GM23338 (cell line): ENCODE data around the gene M6PR. TPM values are rescaled to one million over a fixed set of nuclear protein-coding genes. Genes with fewer than 3 reads are reported as not detected.

ENCODE experiments used
- ATAC-seq: fragments of 200-7000 bp; cut with Tn5 transposase; 3 replicates; pipeline ENCODE4 v1.9.1; 2020
- DNase-seq: peaks from one replicate; pipeline ENCODE4 v3.0.0-alpha.2; 2015; ENCODE audit warnings: low spot score
- H2AFZ ChIP-seq: fragments of 200-600 bp; sonication (generic); 2 replicates; pipeline ENCODE4 v1.8.0; 2016; ENCODE audit warnings: antibody characterized with exemption, mild to moderate bottlenecking, moderate library complexity
- H3F3A ChIP-seq: fragments of 200-600 bp; sonication (generic); replicated peaks from 2 replicates; pipeline ENCODE4 v1.8.0; 2017; ENCODE audit warnings: antibody characterized with exemption, mixed run types, low read depth
- H3K27ac ChIP-seq: fragments of 200-600 bp; sonication (generic); 2 replicates; pipeline ENCODE4 v1.6.1; 2016; ENCODE audit warnings: low read depth
- H3K27me3 ChIP-seq: fragments of 200-600 bp; sonication (generic); 2 replicates; pipeline ENCODE4 v1.8.0; 2016; ENCODE audit warnings: mild to moderate bottlenecking, mixed run types, moderate library complexity; ENCODE audit not compliant: insufficient read depth
- H3K36me3 ChIP-seq: fragments of 200-600 bp; sonication (generic); 2 replicates; pipeline ENCODE4 v1.8.0; 2016; ENCODE audit warnings: mild to moderate bottlenecking; ENCODE audit not compliant: insufficient read depth
- H3K4me1 ChIP-seq: fragments of 200-600 bp; sonication (generic); 2 replicates; pipeline ENCODE4 v1.8.0; 2016; ENCODE audit warnings: mild to moderate bottlenecking, moderate library complexity; ENCODE audit not compliant: insufficient read depth
- H3K4me2 ChIP-seq: fragments of 200-600 bp; sonication (generic); 2 replicates; pipeline ENCODE4 v1.7.1; 2017; ENCODE audit warnings: mixed run types
- H3K4me3 ChIP-seq: fragments of 200-600 bp; sonication (generic); 2 replicates; pipeline ENCODE4 v1.6.1; 2016; ENCODE audit warnings: mixed run types
- H3K79me2 ChIP-seq: fragments of 200-600 bp; sonication (generic); replicated peaks from 2 replicates; pipeline ENCODE4 v1.8.0; 2017; ENCODE audit warnings: mild to moderate bottlenecking; ENCODE audit not compliant: insufficient read depth
- H3K9me2 ChIP-seq: fragments of 200-600 bp; sonication (generic); 2 replicates; pipeline ENCODE4 v1.8.0; 2017; ENCODE audit not compliant: insufficient read depth
- H4K20me1 ChIP-seq: fragments of 200-600 bp; sonication (generic); replicated peaks from 2 replicates; pipeline ENCODE4 v1.8.0; 2017; ENCODE audit warnings: mild to moderate bottlenecking; ENCODE audit not compliant: insufficient read depth
- H3K27ac Mint-ChIP-seq: 2 replicates; pipeline ENCODE4 v1.8.0; 2020; ENCODE audit warnings: inconsistent platforms, mild to moderate bottlenecking, moderate library complexity, mixed read lengths
- H3K27me3 Mint-ChIP-seq: 3 replicates; pipeline ENCODE4 v1.8.0; 2022; ENCODE audit warnings: low read depth, mild to moderate bottlenecking, moderate library complexity, mixed read lengths, inconsistent platforms; ENCODE audit not compliant: insufficient read depth, poor library complexity
- H3K36me3 Mint-ChIP-seq: 3 replicates; pipeline ENCODE4 v1.8.0; 2021; ENCODE audit warnings: low read depth, mild to moderate bottlenecking, inconsistent platforms, moderate library complexity, mixed read lengths
- H3K4me1 Mint-ChIP-seq: 3 replicates; pipeline ENCODE4 v1.8.0; 2020; ENCODE audit warnings: mild to moderate bottlenecking, inconsistent platforms, mixed read lengths
- H3K4me3 Mint-ChIP-seq: 3 replicates; pipeline ENCODE4 v1.8.0; 2021; ENCODE audit warnings: moderate library complexity, mild to moderate bottlenecking, inconsistent platforms, mixed read lengths
- H3K9me3 Mint-ChIP-seq: 3 replicates; pipeline ENCODE4 v1.8.0; 2020; ENCODE audit warnings: moderate library complexity, mild to moderate bottlenecking, inconsistent platforms, mixed read lengths
- CREB1 ChIP-seq: fragments of 250-450 bp; sonication (Bioruptor Pico); IDR thresholded peaks from 2 replicates; pipeline ENCODE4 v1.5.0; 2020; ENCODE audit warnings: low read depth, mild to moderate bottlenecking, moderate library complexity
- EZH2 ChIP-seq: fragments of 200-600 bp; sonication (generic); IDR thresholded peaks from one replicate; pipeline ENCODE4 v1.8.0; 2017; ENCODE audit warnings: antibody characterized with exemption, mild to moderate bottlenecking, low read depth; ENCODE audit not compliant: unreplicated experiment
- JUNB ChIP-seq: IDR thresholded peaks from one replicate; pipeline ENCODE4 v1.6.1; 2016; ENCODE audit warnings: antibody characterized with exemption; ENCODE audit not compliant: unreplicated experiment
- POLR2AphosphoS5 ChIP-seq: IDR thresholded peaks from 2 replicates; pipeline ENCODE4 v1.6.1; 2016; ENCODE audit warnings: antibody characterized with exemption, low read depth
- STAT1 ChIP-seq: IDR thresholded peaks from one replicate; pipeline ENCODE4 v1.6.1; 2016; ENCODE audit warnings: antibody characterized with exemption; ENCODE audit not compliant: unreplicated experiment
- ZNF331 ChIP-seq: fragments of 250-450 bp; sonication (Bioruptor Pico); IDR thresholded peaks from 2 replicates; pipeline ENCODE4 v1.5.0; 2020; ENCODE audit warnings: low read depth, mild to moderate bottlenecking, moderate library complexity
- polyA plus RNA-seq: library from polyadenylated mRNA; unstranded; fragments of >200 nt; fragmentation: Nextera tagmentation; extraction: Ambion mirVana; gene quantifications from 2 replicates; pipeline ENCODE4 v1.2.1, GENCODE V29; 2016
- total RNA-seq: library from RNA; depleted of rRNA; stranded (reverse); fragments of >200 nt; shearing (Covaris generic); gene quantifications from 2 replicates; pipeline ENCODE4 v1.2.3, GENCODE V29; 2014
- TF ChIP-seq, protein P1 (sequence below): fragments of 250-450 bp; sonication (Bioruptor Pico); IDR thresholded peaks from 2 replicates; pipeline ENCODE4 v1.5.0; 2020; ENCODE audit warnings: mild to moderate bottlenecking, moderate library complexity
- TF ChIP-seq, protein P2 (sequence below): IDR thresholded peaks from 2 replicates; pipeline ENCODE4 v1.6.1; 2016; ENCODE audit warnings: antibody characterized with exemption
- TF ChIP-seq, protein P3 (sequence below), 2 experiments: fragments of 200-600 bp in 1 of 2; sonication (generic) in 1 of 2; conservative IDR thresholded peaks; 2 replicates each; pipeline versions ENCODE4 v1.5.1 to v1.6.1; 2016 to 2017; ENCODE audit warnings: antibody characterized with exemption in 2 of 2, low read depth in 2 of 2, mild to moderate bottlenecking in 2 of 2, moderate library complexity in 1 of 2

M6PR gene
- total and polyA plus RNA-seq, 2 experiments from 2014 or later, result 103 to 147 TPM

- Mint-ChIP-seq H3K4me1 (peaks cover 12% of the 10 kb centered on the region), H3K9me3 (peaks cover 50% of the 10 kb centered on the region), H3K4me3 (no peak overlapping the region)
Observed at GRCh38 chr12:8951744-8952143, 2.3 kb upstream of the M6PR start.

GRCh38 chr12:8950702-8951478 lies 1.4 kb upstream of the M6PR start:
- peaks cover 11% of the 10 kb centered on the region for H3F3A ChIP-seq
- H3K36me3 Mint-ChIP-seq, result peaks cover 51% of the 10 kb centered on the region
- peaks cover 39% of the 10 kb centered on the region for H3K79me2 ChIP-seq
- H3K4me2 ChIP-seq, result peak overlapping the region; percentile 95
- peaks cover 23% of the 10 kb centered on the region; the same call in 1 of the 2 replicates for H3K36me3 ChIP-seq
- peaks cover 12% of the 10 kb centered on the region; the same call in 1 of the 2 replicates for H3K4me1 ChIP-seq
- peaks cover 3% of the 10 kb centered on the region for H3K27me3 Mint-ChIP-seq
- peak overlapping the region; percentile 86; the same call in 1 of the 2 replicates for H2AFZ ChIP-seq
- H3K27me3 ChIP-seq, result no peaks in the 10 kb centered on the region
- H3K9me2 ChIP-seq, result no peaks in the 10 kb centered on the region
- no peak overlapping the region for H3K27ac Mint-ChIP-seq
- peaks cover 41% of the 10 kb centered on the region for H3K9me3 Mint-ChIP-seq
- H3K4me3 ChIP-seq, result peak overlapping the region; percentile 86
- no peak for ATAC-seq
- no peak overlapping the region for H3K27ac ChIP-seq
- no peak for DNase-seq
- peaks cover 24% of the 10 kb centered on the region for H4K20me1 ChIP-seq
- H3K4me3 Mint-ChIP-seq, result peak overlapping the region; percentile 91
- peaks cover 12% of the 10 kb centered on the region for H3K4me1 Mint-ChIP-seq
- TF ChIP-seq ZNF331 (CRISPR knock-in tag), result no peak
- no peak for TF ChIP-seq POLR2AphosphoS5
- TF ChIP-seq, protein P1, sequence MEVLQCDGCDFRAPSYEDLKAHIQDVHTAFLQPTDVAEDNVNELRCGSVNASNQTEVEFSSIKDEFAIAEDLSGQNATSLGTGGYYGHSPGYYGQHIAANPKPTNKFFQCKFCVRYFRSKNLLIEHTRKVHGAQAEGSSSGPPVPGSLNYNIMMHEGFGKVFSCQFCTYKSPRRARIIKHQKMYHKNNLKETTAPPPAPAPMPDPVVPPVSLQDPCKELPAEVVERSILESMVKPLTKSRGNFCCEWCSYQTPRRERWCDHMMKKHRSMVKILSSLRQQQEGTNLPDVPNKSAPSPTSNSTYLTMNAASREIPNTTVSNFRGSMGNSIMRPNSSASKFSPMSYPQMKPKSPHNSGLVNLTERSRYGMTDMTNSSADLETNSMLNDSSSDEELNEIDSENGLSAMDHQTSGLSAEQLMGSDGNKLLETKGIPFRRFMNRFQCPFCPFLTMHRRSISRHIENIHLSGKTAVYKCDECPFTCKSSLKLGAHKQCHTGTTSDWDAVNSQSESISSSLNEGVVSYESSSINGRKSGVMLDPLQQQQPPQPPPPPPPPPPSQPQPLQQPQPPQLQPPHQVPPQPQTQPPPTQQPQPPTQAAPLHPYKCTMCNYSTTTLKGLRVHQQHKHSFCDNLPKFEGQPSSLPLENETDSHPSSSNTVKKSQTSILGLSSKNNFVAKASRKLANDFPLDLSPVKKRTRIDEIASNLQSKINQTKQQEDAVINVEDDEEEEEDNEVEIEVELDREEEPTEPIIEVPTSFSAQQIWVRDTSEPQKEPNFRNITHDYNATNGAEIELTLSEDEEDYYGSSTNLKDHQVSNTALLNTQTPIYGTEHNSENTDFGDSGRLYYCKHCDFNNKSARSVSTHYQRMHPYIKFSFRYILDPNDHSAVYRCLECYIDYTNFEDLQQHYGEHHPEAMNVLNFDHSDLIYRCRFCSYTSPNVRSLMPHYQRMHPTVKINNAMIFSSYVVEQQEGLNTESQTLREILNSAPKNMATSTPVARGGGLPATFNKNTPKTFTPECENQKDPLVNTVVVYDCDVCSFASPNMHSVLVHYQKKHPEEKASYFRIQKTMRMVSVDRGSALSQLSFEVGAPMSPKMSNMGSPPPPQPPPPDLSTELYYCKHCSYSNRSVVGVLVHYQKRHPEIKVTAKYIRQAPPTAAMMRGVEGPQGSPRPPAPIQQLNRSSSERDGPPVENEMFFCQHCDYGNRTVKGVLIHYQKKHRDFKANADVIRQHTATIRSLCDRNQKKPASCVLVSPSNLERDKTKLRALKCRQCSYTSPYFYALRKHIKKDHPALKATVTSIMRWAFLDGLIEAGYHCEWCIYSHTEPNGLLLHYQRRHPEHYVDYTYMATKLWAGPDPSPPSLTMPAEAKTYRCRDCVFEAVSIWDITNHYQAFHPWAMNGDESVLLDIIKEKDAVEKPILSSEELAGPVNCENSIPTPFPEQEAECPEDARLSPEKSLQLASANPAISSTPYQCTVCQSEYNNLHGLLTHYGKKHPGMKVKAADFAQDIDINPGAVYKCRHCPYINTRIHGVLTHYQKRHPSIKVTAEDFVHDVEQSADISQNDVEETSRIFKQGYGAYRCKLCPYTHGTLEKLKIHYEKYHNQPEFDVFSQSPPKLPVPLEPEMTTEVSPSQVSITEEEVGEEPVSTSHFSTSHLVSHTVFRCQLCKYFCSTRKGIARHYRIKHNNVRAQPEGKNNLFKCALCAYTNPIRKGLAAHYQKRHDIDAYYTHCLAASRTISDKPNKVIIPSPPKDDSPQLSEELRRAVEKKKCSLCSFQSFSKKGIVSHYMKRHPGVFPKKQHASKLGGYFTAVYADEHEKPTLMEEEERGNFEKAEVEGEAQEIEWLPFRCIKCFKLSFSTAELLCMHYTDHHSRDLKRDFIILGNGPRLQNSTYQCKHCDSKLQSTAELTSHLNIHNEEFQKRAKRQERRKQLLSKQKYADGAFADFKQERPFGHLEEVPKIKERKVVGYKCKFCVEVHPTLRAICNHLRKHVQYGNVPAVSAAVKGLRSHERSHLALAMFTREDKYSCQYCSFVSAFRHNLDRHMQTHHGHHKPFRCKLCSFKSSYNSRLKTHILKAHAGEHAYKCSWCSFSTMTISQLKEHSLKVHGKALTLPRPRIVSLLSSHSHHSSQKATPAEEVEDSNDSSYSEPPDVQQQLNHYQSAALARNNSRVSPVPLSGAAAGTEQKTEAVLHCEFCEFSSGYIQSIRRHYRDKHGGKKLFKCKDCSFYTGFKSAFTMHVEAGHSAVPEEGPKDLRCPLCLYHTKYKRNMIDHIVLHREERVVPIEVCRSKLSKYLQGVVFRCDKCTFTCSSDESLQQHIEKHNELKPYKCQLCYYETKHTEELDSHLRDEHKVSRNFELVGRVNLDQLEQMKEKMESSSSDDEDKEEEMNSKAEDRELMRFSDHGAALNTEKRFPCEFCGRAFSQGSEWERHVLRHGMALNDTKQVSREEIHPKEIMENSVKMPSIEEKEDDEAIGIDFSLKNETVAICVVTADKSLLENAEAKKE (CRISPR knock-in tag), result no peak
- TF ChIP-seq STAT1, result no peak
- no peak for TF ChIP-seq JUNB
- TF ChIP-seq, protein P2, sequence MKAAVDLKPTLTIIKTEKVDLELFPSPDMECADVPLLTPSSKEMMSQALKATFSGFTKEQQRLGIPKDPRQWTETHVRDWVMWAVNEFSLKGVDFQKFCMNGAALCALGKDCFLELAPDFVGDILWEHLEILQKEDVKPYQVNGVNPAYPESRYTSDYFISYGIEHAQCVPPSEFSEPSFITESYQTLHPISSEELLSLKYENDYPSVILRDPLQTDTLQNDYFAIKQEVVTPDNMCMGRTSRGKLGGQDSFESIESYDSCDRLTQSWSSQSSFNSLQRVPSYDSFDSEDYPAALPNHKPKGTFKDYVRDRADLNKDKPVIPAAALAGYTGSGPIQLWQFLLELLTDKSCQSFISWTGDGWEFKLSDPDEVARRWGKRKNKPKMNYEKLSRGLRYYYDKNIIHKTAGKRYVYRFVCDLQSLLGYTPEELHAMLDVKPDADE, result no peak

More at GRCh38 chr12:8951744-8952143, 2.3 kb upstream of the M6PR start:
- DNase-seq (no peak), ATAC-seq (no peak)
- Histone ChIP-seq H3K4me1 (peaks cover 12% of the 10 kb centered on the region; the same call in 1 of the 2 replicates), H2AFZ (no peak overlapping the region), H3F3A (peaks cover 7% of the 10 kb centered on the region; the same call in 1 of the 2 replicates), H4K20me1 (peaks cover 17% of the 10 kb centered on the region; the same call in 1 of the 2 replicates), H3K27ac (no peak overlapping the region), H3K4me2 (no peak overlapping the region), H3K9me2 (no peaks in the 10 kb centered on the region), H3K27me3 (no peaks in the 10 kb centered on the region), H3K4me3 (no peak overlapping the region), H3K79me2 (peaks cover 30% of the 10 kb centered on the region), H3K36me3 (peaks cover 22% of the 10 kb centered on the region; the same call in 1 of the 2 replicates)
- Mint-ChIP-seq H3K27ac (no peak overlapping the region), H3K27me3 (peaks cover 3% of the 10 kb centered on the region), H3K36me3 (peaks cover 56% of the 10 kb centered on the region)
- TF ChIP-seq POLR2AphosphoS5 (no peak), STAT1 (no peak), CREB1 (CRISPR knock-in tag) (no peak), EZH2 (no peak), JUNB (no peak)
- TF ChIP-seq, protein P3, sequence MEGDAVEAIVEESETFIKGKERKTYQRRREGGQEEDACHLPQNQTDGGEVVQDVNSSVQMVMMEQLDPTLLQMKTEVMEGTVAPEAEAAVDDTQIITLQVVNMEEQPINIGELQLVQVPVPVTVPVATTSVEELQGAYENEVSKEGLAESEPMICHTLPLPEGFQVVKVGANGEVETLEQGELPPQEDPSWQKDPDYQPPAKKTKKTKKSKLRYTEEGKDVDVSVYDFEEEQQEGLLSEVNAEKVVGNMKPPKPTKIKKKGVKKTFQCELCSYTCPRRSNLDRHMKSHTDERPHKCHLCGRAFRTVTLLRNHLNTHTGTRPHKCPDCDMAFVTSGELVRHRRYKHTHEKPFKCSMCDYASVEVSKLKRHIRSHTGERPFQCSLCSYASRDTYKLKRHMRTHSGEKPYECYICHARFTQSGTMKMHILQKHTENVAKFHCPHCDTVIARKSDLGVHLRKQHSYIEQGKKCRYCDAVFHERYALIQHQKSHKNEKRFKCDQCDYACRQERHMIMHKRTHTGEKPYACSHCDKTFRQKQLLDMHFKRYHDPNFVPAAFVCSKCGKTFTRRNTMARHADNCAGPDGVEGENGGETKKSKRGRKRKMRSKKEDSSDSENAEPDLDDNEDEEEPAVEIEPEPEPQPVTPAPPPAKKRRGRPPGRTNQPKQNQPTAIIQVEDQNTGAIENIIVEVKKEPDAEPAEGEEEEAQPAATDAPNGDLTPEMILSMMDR (conservative IDR thresholded peaks at IDR 0.05; ENCODE audit: low read depth in 2 of 2), result no peak
